OCI-LY3 (cell line): ENCODE data around the gene IFT25.

Source experiments
- H2AFZ ChIP-seq: fragments of 200-600, 300-600 bp; shearing (Covaris generic); 2 replicates; pipeline ENCODE4 v1.6.0; 2014; ENCODE audit warnings: antibody characterized with exemption, low read depth, low read length
- H3K27ac ChIP-seq: fragments of 200-600, 300-600 bp; sonication (generic); 2 replicates; pipeline ENCODE4 v1.5.1; 2014; ENCODE audit warnings: mild to moderate bottlenecking, low read length, moderate library complexity, mixed read lengths
- H3K27me3 ChIP-seq: fragments of 200-600, 300-600 bp; sonication (generic); 2 replicates; pipeline ENCODE4 v1.6.1; 2014; ENCODE audit warnings: low read depth, low read length, mixed read lengths
- H3K36me3 ChIP-seq: fragments of 200-600, 300-600 bp; sonication (generic); replicated peaks from 2 replicates; pipeline ENCODE3; 2014; ENCODE audit warnings: low read depth, low read length, mixed read lengths
- H3K4me1 ChIP-seq: fragments of 300-600, 200-600 bp; sonication (generic); 2 replicates; pipeline ENCODE4 v1.6.1; 2014; ENCODE audit warnings: low read length, mixed read lengths
- H3K4me2 ChIP-seq: fragments of 200-600, 300-600 bp; sonication (generic); 2 replicates; pipeline ENCODE4 v1.6.1; 2014; ENCODE audit warnings: low read length, mixed read lengths
- H3K4me3 ChIP-seq: fragments of 300-600, 200-600 bp; sonication (generic); 2 replicates; pipeline ENCODE4 v1.5.1; 2014; ENCODE audit warnings: antibody characterized with exemption, mild to moderate bottlenecking, low read length, moderate library complexity
- H3K79me2 ChIP-seq: fragments of 300-600, 200-600 bp; shearing (Covaris generic); 2 replicates; pipeline ENCODE4 v1.6.1; 2014; ENCODE audit warnings: mild to moderate bottlenecking, low read length, mixed read lengths
- H3K9ac ChIP-seq: fragments of 300-600, 200-600 bp; shearing (Covaris generic); 2 replicates; pipeline ENCODE4 v1.6.0; 2014; ENCODE audit warnings: mild to moderate bottlenecking, low read length, moderate library complexity
- H3K9me3 ChIP-seq: fragments of 200-600, 300-600 bp; shearing (Covaris generic); 2 replicates; pipeline ENCODE4 v1.6.1; 2014; ENCODE audit warnings: low read length, mixed read lengths; ENCODE audit not compliant: insufficient read depth
- H4K20me1 ChIP-seq: fragments of 200-600, 300-600 bp; sonication (generic); 2 replicates; pipeline ENCODE4 v1.6.1; 2016; ENCODE audit warnings: low read length, mixed read lengths; ENCODE audit not compliant: insufficient read depth
- CTCF ChIP-seq: fragments of 200-600, 300-600 bp; sonication (generic); IDR thresholded peaks from 2 replicates; pipeline ENCODE4 v1.5.1; 2014; ENCODE audit warnings: antibody characterized with exemption, low read length, low read depth
- EZH2phosphoT487 ChIP-seq: fragments of 200-600 bp; shearing (Covaris generic); IDR thresholded peaks from 2 replicates; pipeline ENCODE4 v1.6.1; 2018; ENCODE audit warnings: antibody characterized with exemption, mixed run types, low read depth

The IFT25 gene

GRCh38 chr1:53871773-53872484 is 73.6 kb downstream of the IFT25 start:
- no peaks in the 10 kb centered on the region for H3K9me3 ChIP-seq
- no peak overlapping the region for H3K9ac ChIP-seq
- no peak overlapping the region for H3K4me3 ChIP-seq
- H2AFZ ChIP-seq: no peak overlapping the region
- TF ChIP-seq EZH2phosphoT487 (no peak), CTCF (no peak)
- H3K4me1 ChIP-seq: peaks cover 13% of the 10 kb centered on the region
- no peaks in the 10 kb centered on the region for H3K36me3 ChIP-seq
- no peaks in the 10 kb centered on the region for H3K79me2 ChIP-seq
- H3K27me3 ChIP-seq: no peaks in the 10 kb centered on the region
- no peak overlapping the region for H3K27ac ChIP-seq
- H3K4me2 ChIP-seq: no peak overlapping the region
- no peaks in the 10 kb centered on the region for H4K20me1 ChIP-seq
